CD8-positive, alpha-beta memory T cell (primary cell): ENCODE results near the gene ATPAF2. TPM values are rescaled to one million over a fixed set of nuclear protein-coding genes. Genes with fewer than 3 reads are reported as not detected.

ENCODE experiments used
- CTCF ChIA-PET: fragments of 350-600 bp; sonication (Branson Sonifier 250); formaldehyde crosslinking; loops from one replicate; lab custom pipeline; 2021; ENCODE audit warnings: antibody characterized with exemption; lab: Charles Lee
- POLR2A ChIA-PET: fragments of 350-600 bp; sonication (Branson Sonifier 250); formaldehyde crosslinking; loops from one replicate; lab custom pipeline; 2021; ENCODE audit warnings: antibody characterized with exemption; lab: Charles Lee
- DNase-seq, 5 donors: peaks; one replicate each; pipeline versions ENCODE4 v3.0.0 to v3.0.0-alpha.2; 2020 to 2022; ENCODE audit warnings: mixed read lengths in 1 of 5
- H3K27ac ChIP-seq: one replicate; pipeline ENCODE4 v1.7.0; 2013; ENCODE audit warnings: low read depth, mild to moderate bottlenecking, low read length, moderate library complexity
- H3K27me3 ChIP-seq: 2 replicates; pipeline ENCODE4 v1.7.0; 2013; ENCODE audit warnings: low read length, mild to moderate bottlenecking; ENCODE audit not compliant: insufficient read depth, poor library complexity, severe bottlenecking
- H3K36me3 ChIP-seq: 2 replicates; pipeline ENCODE4 v1.7.0; 2013; ENCODE audit warnings: mild to moderate bottlenecking, low read length, moderate library complexity; ENCODE audit not compliant: insufficient read depth
- H3K4me1 ChIP-seq: 2 replicates; pipeline ENCODE4 v1.7.0; 2013; ENCODE audit warnings: mild to moderate bottlenecking, low read length, moderate library complexity; ENCODE audit not compliant: insufficient read depth
- H3K4me3 ChIP-seq: 2 replicates; pipeline ENCODE4 v1.7.0; 2013; ENCODE audit warnings: mild to moderate bottlenecking, low read length
- H3K9me3 ChIP-seq: 2 replicates; pipeline ENCODE4 v1.7.0; 2013; ENCODE audit warnings: mild to moderate bottlenecking, low read length
- H3K27ac Mint-ChIP-seq, 8 donors: one replicate each; pipeline ENCODE4 v1.8.0; 2020 to 2021; ENCODE audit warnings: mixed read lengths in 8 of 8, mild to moderate bottlenecking in 6 of 8, inconsistent platforms in 3 of 8, moderate library complexity in 3 of 8
- H3K27me3 Mint-ChIP-seq, 2 donors: one replicate each; pipeline ENCODE4 v1.8.0; 2020 to 2021; ENCODE audit warnings: mixed read lengths in 2 of 2, mild to moderate bottlenecking in 1 of 2, moderate library complexity in 1 of 2
- H3K36me3 Mint-ChIP-seq, 3 donors: one replicate each; pipeline ENCODE4 v1.8.0; 2020 to 2021; ENCODE audit warnings: mixed read lengths in 3 of 3, inconsistent platforms in 1 of 3, mild to moderate bottlenecking in 1 of 3
- H3K4me1 Mint-ChIP-seq, 3 donors: one replicate each; pipeline ENCODE4 v1.8.0; 2020 to 2021; ENCODE audit warnings: mixed read lengths in 3 of 3, inconsistent platforms in 1 of 3, mild to moderate bottlenecking in 1 of 3
- H3K4me3 Mint-ChIP-seq, 7 donors: one replicate each; pipeline ENCODE4 v1.8.0; 2020 to 2021; ENCODE audit warnings: mixed read lengths in 7 of 7, mild to moderate bottlenecking in 6 of 7, moderate library complexity in 4 of 7, inconsistent platforms in 2 of 7
- H3K9me3 Mint-ChIP-seq, 5 donors: one replicate each; pipeline ENCODE4 v1.8.0; 2020 to 2022; ENCODE audit warnings: mixed read lengths in 5 of 5, mild to moderate bottlenecking in 3 of 5, moderate library complexity in 2 of 5, inconsistent platforms in 1 of 5
- polyA plus RNA-seq: library from polyadenylated mRNA; unstranded; fragments of 300-500 nt; fragmentation: Illumina TruSeq; gene quantifications from one replicate; pipeline ENCODE4 v1.2.3, GENCODE V29; 2021
- total RNA-seq, 2 experiments: library from RNA; stranded (reverse); gene quantifications; one replicate each; pipeline ENCODE4 v1.2.3, GENCODE V29; 2021

ATPAF2 gene
- total and polyA plus RNA-seq, 3 experiments from 2014 or later, result 16.0 to 33.4 (median 30.4) TPM

DNA sequence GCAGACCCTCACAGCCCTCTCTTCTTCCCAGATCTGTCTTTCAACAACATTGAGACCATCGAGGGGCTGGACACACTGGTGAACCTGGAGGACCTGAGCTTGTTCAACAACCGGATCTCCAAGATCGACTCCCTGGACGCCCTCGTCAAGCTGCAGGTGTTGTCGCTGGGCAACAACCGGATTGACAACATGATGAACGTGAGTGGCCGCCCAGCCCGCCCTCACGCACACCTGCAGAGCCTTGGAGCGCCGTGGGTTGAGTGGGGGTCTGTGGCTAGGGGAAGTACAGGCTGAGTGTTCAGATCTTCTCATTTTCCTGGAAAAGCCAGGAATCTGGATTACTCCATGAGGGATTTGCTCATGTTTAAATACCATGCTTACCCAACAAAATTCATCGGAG lies 51.1 kb downstream of the ATPAF2 start:
- no peak for DNase-seq
- ChIA-PET POLR2A (no interaction called here), CTCF (no interaction called here)

DNA sequence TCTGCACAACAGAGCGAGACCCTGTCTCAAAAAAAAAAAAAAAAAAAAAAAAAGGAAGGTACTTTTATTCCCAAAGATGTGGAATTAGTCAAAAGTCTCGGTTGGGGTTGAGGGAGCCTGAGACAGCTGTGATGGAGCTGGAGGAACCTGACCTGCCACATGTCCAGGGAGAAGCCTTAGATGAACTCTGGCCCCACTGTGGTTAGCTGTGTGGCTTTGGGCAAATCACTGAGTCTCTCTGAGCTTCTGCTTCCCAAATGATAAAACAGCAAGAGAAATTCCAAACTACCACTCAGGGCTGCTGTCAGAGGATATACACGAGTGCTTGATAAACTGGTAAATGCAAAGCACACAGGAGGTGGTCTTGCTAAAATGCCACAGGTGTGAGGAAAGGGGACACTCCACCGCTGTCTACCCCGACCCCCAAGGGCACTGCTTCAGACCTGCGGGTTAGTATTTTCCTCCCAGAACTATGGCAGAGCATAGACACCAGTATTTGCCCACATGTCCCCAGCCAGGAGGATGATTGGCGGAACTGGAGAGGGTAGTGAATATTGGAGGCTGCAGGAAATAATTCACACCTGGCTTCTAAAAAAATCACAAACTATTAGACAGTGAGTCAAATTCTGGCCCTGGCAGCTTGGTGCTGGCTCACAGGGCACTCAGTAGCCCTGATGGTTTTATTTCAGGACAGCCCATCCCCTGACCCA lies 51.6 kb downstream of the ATPAF2 start:
- H3K9me3 Mint-ChIP-seq, result no peaks in the 10 kb centered on the region
- no peaks in the 10 kb centered on the region for H3K27me3 Mint-ChIP-seq
- ChIA-PET POLR2A (no interaction called here), CTCF (no interaction called here)
- Histone ChIP-seq H3K27me3 (no peaks in the 10 kb centered on the region), H3K36me3 (no peaks in the 10 kb centered on the region), H3K4me1 (no peaks in the 10 kb centered on the region), H3K4me3 (no peak overlapping the region), H3K9me3 (no peaks in the 10 kb centered on the region), H3K27ac (no peak overlapping the region)
- no peaks in the 10 kb centered on the region for H3K36me3 Mint-ChIP-seq
- no peak overlapping the region for H3K4me3 Mint-ChIP-seq
- no peaks in the 10 kb centered on the region for H3K4me1 Mint-ChIP-seq
- no peak for DNase-seq
- H3K27ac Mint-ChIP-seq, result no peak overlapping the region

More for the DNA sequence above, 51.1 kb downstream of the ATPAF2 start:
- H3K36me3 Mint-ChIP-seq, result no peaks in the 10 kb centered on the region
- H3K27ac Mint-ChIP-seq, result no peak overlapping the region
- H3K9me3 Mint-ChIP-seq, result no peaks in the 10 kb centered on the region
- Histone ChIP-seq H3K9me3 (no peaks in the 10 kb centered on the region), H3K4me3 (no peak overlapping the region), H3K4me1 (no peaks in the 10 kb centered on the region), H3K27me3 (no peaks in the 10 kb centered on the region), H3K36me3 (no peaks in the 10 kb centered on the region), H3K27ac (no peak overlapping the region)
- H3K27me3 Mint-ChIP-seq, result no peaks in the 10 kb centered on the region
- H3K4me1 Mint-ChIP-seq, result no peaks in the 10 kb centered on the region
- no peak overlapping the region for H3K4me3 Mint-ChIP-seq

DNA sequence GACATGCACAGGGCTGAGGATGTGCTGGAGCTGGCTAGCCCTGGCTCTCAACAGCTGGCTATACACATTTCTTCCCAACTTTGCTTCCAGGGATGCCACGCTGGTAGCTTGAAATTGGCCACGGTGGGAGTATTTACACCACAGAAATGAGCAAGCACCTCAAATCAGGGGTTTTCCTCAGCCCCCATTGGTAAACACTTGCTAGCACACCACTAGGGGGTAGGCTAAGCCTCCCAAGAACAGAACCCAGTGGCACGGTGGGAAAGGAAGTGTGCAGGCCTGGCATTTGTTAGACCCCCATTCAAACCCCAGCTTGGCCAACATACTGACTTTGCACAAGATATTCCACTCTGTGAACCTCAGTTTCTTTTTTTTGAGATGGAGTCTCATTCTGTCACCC lies 53.4 kb downstream of the ATPAF2 start:
- no peaks in the 10 kb centered on the region for H3K9me3 Mint-ChIP-seq
- H3K9me3 ChIP-seq, result no peaks in the 10 kb centered on the region
- H3K36me3 Mint-ChIP-seq, result no peaks in the 10 kb centered on the region
- H3K4me1 ChIP-seq, result no peaks in the 10 kb centered on the region
- no peak for DNase-seq
- CTCF ChIA-PET, result interaction anchor here (1.2 to 1.5 kb wide), 2 partner anchors 13 to 48 kb away, joined by 3 read pairs; partner anchors contain the start of genes DRC3 and TOM1L2
- H3K4me3 ChIP-seq, result no peak overlapping the region
- H3K27ac Mint-ChIP-seq, result no peak overlapping the region
- H3K4me3 Mint-ChIP-seq, result no peak overlapping the region
- H3K27me3 ChIP-seq, result no peaks in the 10 kb centered on the region
- H3K27ac ChIP-seq, result no peak overlapping the region
- H3K27me3 Mint-ChIP-seq, result no peaks in the 10 kb centered on the region
- POLR2A ChIA-PET, result no interaction called here
- no peaks in the 10 kb centered on the region for H3K36me3 ChIP-seq
- no peaks in the 10 kb centered on the region for H3K4me1 Mint-ChIP-seq

DNA sequence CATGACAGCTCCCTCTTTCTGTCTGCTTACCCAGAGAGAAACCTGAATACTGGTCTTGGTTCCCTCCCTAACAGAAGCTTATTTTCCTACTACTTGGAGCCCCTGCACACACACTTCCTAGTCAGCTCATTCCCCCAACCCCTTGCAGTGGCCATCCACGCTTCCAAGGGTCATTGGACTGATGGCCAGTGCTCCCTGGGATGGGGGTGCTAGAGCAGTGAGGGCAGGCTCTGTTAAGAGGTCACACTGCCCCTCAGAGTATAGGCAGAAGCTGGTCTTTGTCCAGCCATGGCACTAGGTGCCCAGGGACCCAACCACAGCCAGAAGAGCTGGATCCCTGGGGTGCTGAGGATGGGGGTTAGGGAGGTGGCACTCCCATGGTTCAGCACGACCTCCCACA lies 53.8 kb downstream of the ATPAF2 start:
- H3K27ac ChIP-seq, result no peak overlapping the region
- H3K9me3 ChIP-seq, result no peaks in the 10 kb centered on the region
- H3K36me3 ChIP-seq, result no peaks in the 10 kb centered on the region
- DNase-seq, result no peak
- Mint-ChIP-seq H3K27me3 (no peaks in the 10 kb centered on the region), H3K27ac (no peak overlapping the region), H3K36me3 (no peaks in the 10 kb centered on the region), H3K4me3 (no peak overlapping the region), H3K4me1 (no peaks in the 10 kb centered on the region), H3K9me3 (no peaks in the 10 kb centered on the region)
- H3K4me3 ChIP-seq, result no peak overlapping the region
- POLR2A ChIA-PET, result no interaction called here
- no peaks in the 10 kb centered on the region for H3K27me3 ChIP-seq
- no peaks in the 10 kb centered on the region for H3K4me1 ChIP-seq
- CTCF ChIA-PET, result interaction anchor here (1.2 to 1.5 kb wide), 2 partner anchors 13 to 49 kb away, joined by 3 read pairs; partner anchors contain the start of genes DRC3 and TOM1L2

DNA sequence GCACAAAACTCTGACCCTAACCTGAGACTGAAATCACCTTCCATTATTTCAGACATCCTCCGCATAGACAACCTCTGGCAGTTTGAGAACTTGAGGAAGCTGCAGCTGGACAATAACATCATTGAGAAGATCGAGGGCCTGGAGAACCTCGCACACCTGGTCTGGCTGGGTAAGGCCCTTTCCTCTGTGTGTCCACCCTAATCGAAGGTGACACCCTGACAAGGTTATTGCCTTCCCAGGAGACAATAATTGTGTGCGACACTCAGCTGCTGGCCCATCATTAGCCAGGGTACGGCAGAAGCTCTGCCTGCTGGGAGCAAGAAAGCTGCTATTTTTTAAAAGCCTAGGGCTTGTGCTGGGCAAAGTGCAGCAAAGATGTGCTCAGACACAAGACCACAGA lies 55.2 kb downstream of the ATPAF2 start:
- Histone ChIP-seq H3K9me3 (no peaks in the 10 kb centered on the region), H3K4me1 (no peaks in the 10 kb centered on the region), H3K4me3 (no peak overlapping the region), H3K27me3 (no peaks in the 10 kb centered on the region), H3K27ac (no peak overlapping the region), H3K36me3 (no peaks in the 10 kb centered on the region)
- Mint-ChIP-seq H3K27ac (peak overlapping the region in 1 of 8 donors; percentile 70), H3K27me3 (peaks cover 0 to 2% of the 10 kb centered on the region in 2 donors), H3K9me3 (no peaks in the 10 kb centered on the region), H3K4me1 (no peaks in the 10 kb centered on the region), H3K36me3 (no peaks in the 10 kb centered on the region), H3K4me3 (no peak overlapping the region)
- DNase-seq, result no peak
- POLR2A ChIA-PET, result no interaction called here
- CTCF ChIA-PET, result interaction anchor here (1.5 kb wide), 1 partner anchor 11 kb away, joined by 3 read pairs; the partner anchor contains the start of genes DRC3 and TOM1L2

DNA sequence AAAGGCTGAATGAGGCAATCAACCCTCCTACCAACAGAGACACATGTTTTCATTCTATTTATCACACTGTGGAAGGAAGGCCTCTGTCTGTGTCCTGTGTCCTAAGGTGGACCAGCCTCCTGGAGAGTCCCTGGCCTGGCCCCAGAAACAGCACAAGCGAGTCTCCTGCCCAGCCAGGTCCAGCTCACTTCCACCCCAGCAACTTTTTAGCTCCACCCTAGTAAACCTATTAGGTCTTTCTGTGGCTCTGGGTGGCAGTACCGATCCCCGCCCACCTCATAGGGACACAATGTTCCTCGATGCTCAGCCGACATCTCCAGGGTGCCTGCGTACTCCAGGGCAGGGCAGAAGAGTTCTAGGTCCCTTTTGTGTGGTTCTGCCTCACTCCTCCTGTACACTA lies 55.6 kb downstream of the ATPAF2 start:
- Mint-ChIP-seq H3K9me3 (no peaks in the 10 kb centered on the region), H3K27ac (peak overlapping the region in 1 of 8 donors; percentile 70), H3K4me3 (peak overlapping the region in 1 of 7 donors; percentile 37), H3K4me1 (no peaks in the 10 kb centered on the region), H3K36me3 (no peaks in the 10 kb centered on the region), H3K27me3 (peaks cover 0 to 2% of the 10 kb centered on the region in 2 donors)
- Histone ChIP-seq H3K4me3 (no peak overlapping the region), H3K9me3 (no peaks in the 10 kb centered on the region), H3K4me1 (no peaks in the 10 kb centered on the region), H3K27me3 (no peaks in the 10 kb centered on the region), H3K27ac (no peak overlapping the region), H3K36me3 (no peaks in the 10 kb centered on the region)
- ChIA-PET CTCF (no interaction called here), POLR2A (no interaction called here)
- DNase-seq, result no peak

DNA sequence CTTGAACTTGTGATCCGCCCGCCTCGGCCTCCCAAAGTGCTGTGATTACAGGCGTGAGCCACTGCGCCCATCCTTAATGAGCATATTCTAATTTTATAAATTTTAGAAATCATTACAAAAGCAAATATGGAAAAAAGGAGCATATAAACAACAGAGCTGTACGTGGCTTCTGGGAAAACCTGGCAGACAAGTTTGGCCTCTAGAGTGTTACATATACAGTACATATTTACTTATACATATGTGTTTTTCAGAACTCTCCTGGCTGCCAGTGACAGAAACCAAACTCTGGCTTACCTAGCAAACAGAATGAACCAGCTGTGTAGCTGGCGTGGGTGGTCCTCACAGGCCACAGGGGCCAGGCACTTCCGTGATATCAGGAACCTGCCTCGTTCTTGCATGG lies 56.2 kb downstream of the ATPAF2 start:
- Mint-ChIP-seq H3K4me3 (no peak overlapping the region), H3K4me1 (no peaks in the 10 kb centered on the region), H3K9me3 (no peaks in the 10 kb centered on the region), H3K27me3 (peaks cover 0 to 2% of the 10 kb centered on the region in 2 donors), H3K27ac (no peak overlapping the region), H3K36me3 (no peaks in the 10 kb centered on the region)
- no peak overlapping the region for H3K27ac ChIP-seq
- CTCF ChIA-PET, result no interaction called here
- DNase-seq, result no peak
- POLR2A ChIA-PET, result no interaction called here
- no peaks in the 10 kb centered on the region for H3K36me3 ChIP-seq
- H3K4me3 ChIP-seq, result no peak overlapping the region
- H3K9me3 ChIP-seq, result no peaks in the 10 kb centered on the region
- H3K27me3 ChIP-seq, result no peaks in the 10 kb centered on the region
- H3K4me1 ChIP-seq, result no peaks in the 10 kb centered on the region

DNA sequence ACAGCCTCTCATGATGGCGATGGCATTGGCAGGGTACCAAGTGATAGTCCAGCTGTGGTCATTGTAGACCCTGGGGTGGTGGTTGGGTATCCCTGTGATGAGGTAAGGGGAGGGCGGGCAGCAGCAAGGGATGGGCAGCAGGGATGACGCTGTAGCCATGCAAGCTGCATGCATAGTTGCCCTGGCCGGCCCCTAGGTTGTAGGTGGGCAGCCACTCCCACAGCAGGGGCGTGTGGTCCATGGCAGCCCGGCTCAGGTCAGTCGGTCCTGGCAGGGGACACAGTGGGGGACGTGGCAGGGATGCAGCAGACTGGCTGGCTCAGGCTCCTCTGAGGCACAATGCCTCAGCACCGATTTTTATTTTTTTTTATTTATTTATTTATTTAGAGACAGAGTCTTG lies 57.6 kb downstream of the ATPAF2 start:
- no peaks in the 10 kb centered on the region for H3K27me3 ChIP-seq
- no peaks in the 10 kb centered on the region for H3K36me3 Mint-ChIP-seq
- no peaks in the 10 kb centered on the region for H3K4me1 ChIP-seq
- H3K36me3 ChIP-seq, result no peaks in the 10 kb centered on the region
- DNase-seq, result no peak
- no peak overlapping the region for H3K27ac ChIP-seq
- H3K4me3 Mint-ChIP-seq, result no peak overlapping the region
- no peaks in the 10 kb centered on the region for H3K9me3 ChIP-seq
- peaks cover 0 to 6% of the 10 kb centered on the region in 2 donors for H3K27me3 Mint-ChIP-seq
- no peak overlapping the region for H3K4me3 ChIP-seq
- H3K4me1 Mint-ChIP-seq, result no peaks in the 10 kb centered on the region
- no peak overlapping the region for H3K27ac Mint-ChIP-seq
- H3K9me3 Mint-ChIP-seq, result no peaks in the 10 kb centered on the region
- CTCF ChIA-PET, result no interaction called here
- POLR2A ChIA-PET, result no interaction called here
